T-helper 2 cell (primary cell): Measurements from ENCODE around the gene PANK1.

Source experiments
- DNase-seq, 5 experiments: peaks; one replicate each; pipeline versions ENCODE4 v3.0.0 to v3.0.0-alpha.2; 2012 to 2022
- total RNA-seq, 2 donors: gene quantifications; one replicate each; lab custom pipeline; 2026; lab: John Stamatoyannopoulos, UW

The PANK1 gene
- 5.3 to 5.8 reads per million in 2 donors for total RNA-seq

GRCh38 chr10:89644967-89645741, at the start of gene PANK1:
TSS of gene PANK1 (minus strand) at chr10:89645242. CDS start at chr10:89644891, 351 bp downstream.
- peak; percentile 55 to 80 (median 65) for DNase-seq

- DNase-seq = no peak
Observed at GRCh38 chr10:89693176-89693575, 48.1 kb upstream of the PANK1 start.

- no peak for DNase-seq
Observed at GRCh38 chr10:89692416-89692815, 47.4 kb upstream of the PANK1 start.

- no peak for DNase-seq
Observed at GRCh38 chr10:89690027-89690426, 45.0 kb upstream of the PANK1 start.

- peak in 1 of 5 experiments; percentile 12 for DNase-seq
Observed at GRCh38 chr10:89685936-89686335, 40.9 kb upstream of the PANK1 start.

GRCh38 chr10:89684604-89685003, 39.6 kb upstream of the PANK1 start:
- no peak for DNase-seq

- DNase-seq = no peak
Observed at GRCh38 chr10:89683883-89684282, 38.8 kb upstream of the PANK1 start.

- DNase-seq = peak in 1 of 5 experiments; percentile 5
Observed at GRCh38 chr10:89679986-89680385, 34.9 kb upstream of the PANK1 start.

- no peak for DNase-seq
Observed at GRCh38 chr10:89677341-89677740, 32.3 kb upstream of the PANK1 start.

GRCh38 chr10:89670926-89671325, 25.9 kb upstream of the PANK1 start:
- DNase-seq = no peak

GRCh38 chr10:89669985-89670384, 24.9 kb upstream of the PANK1 start:
- no peak for DNase-seq

GRCh38 chr10:89668386-89669071, 23.5 kb upstream of the PANK1 start:
- DNase-seq = no peak

- DNase-seq = no peak
Observed at GRCh38 chr10:89666138-89666537, 21.1 kb upstream of the PANK1 start.

GRCh38 chr10:89665302-89665701, 20.3 kb upstream of the PANK1 start:
- DNase-seq = no peak

- DNase-seq = no peak
Observed at GRCh38 chr10:89664203-89664602, 19.2 kb upstream of the PANK1 start.

GRCh38 chr10:89663144-89663543, 18.1 kb upstream of the PANK1 start:
- no peak for DNase-seq

- no peak for DNase-seq
Observed at GRCh38 chr10:89662596-89662995, 17.6 kb upstream of the PANK1 start.

- no peak for DNase-seq
Observed at GRCh38 chr10:89659143-89660131, 14.4 kb upstream of the PANK1 start.

GRCh38 chr10:89657302-89657701, 12.3 kb upstream of the PANK1 start:
- DNase-seq = no peak

GRCh38 chr10:89655722-89656121, 10.7 kb upstream of the PANK1 start:
- no peak for DNase-seq

- DNase-seq = no peak
Observed at GRCh38 chr10:89653410-89653869, 8.4 kb upstream of the PANK1 start.

GRCh38 chr10:89652806-89653370, 7.8 kb upstream of the PANK1 start:
- DNase-seq = no peak
